Activated naive CD4-positive, alpha-beta T cell (primary cell): Measurements from ENCODE around the gene CMTM2.
A peak's percentile ranks its signal among the peaks of the same experiment; 100 is the strongest.
"Not testable (repeated sequence)": the region's sequence is repeated elsewhere in the genome, so short reads cannot be mapped to it uniquely, and the experiment has no call there.

ENCODE experiments used
- DNase-seq, 4 experiments: peaks; one replicate each; lab custom pipeline; 2025; lab: John Stamatoyannopoulos, UW

Gene CMTM2

GRCh38 chr16:66581246-66581952 lies 2.1 kb downstream of the CMTM2 start:
- no peak for DNase-seq

DNA sequence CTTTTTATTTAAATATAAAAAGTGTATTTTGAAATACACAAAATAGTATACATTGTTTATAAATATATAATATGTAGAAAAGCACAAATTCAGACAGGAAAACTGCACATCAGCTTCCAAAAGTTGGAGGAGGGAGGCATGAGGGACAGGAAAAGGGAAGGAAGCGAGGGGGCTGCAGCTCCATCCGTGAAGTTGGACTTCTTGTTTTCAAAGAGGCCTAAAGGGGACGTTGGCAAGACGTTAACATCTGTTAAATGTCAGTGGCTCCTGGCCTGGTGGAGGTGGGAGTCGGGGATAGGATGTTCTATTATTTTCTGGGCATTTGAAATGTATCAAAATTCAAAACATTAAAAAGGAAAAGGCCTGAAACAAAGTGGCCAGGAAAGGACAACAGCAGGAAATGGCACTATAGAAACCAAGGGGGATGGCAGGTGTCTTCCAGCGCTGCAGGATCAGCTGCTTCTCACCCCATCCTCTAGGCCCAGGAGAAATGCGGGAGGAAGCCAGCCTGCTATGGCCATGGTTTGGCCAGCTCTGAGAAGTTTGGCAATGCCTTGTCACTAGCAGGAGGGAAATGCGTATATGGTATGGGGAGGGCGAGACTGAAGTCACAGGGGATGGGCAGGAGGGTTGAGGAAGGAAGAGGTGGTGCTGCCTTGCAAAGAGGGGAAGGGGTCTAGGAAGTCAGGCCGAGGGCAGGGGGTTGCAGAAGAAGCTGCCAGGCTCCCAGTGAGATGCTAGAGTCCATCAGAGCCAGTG lies 6.4 kb downstream of the CMTM2 start:
- DNase-seq: no peak

GRCh38 chr16:66587881-66588600 lies 8.8 kb downstream of the CMTM2 start:
- no peak for DNase-seq

- peak in 2 of 4 experiments; percentile 21 to 52 for DNase-seq
Observed at GRCh38 chr16:66588981-66589713, 9.9 kb downstream of the CMTM2 start.

DNA sequence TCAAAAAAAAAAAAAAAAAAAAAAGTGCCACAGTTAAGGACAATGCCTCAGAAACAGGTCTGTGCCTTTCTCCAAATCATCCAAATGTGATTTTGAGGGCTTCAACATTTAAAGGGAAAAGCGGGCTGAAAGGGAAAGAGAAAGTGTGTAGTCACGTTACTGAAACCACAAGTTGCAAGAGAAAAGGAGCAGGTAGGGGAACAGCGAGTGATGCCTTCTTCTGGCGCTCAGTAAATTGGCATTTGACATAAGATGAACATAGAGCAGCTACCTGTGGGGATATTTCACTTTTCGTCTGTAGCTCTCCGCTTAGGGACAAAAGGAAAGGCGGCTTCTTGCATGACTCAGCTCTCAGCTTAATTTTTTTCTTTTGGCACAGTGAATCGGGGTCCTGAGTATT lies 11.1 kb downstream of the CMTM2 start:
- no peak for DNase-seq

- DNase-seq: no peak
Observed at GRCh38 chr16:66591018-66591417, 11.8 kb downstream of the CMTM2 start.

DNA sequence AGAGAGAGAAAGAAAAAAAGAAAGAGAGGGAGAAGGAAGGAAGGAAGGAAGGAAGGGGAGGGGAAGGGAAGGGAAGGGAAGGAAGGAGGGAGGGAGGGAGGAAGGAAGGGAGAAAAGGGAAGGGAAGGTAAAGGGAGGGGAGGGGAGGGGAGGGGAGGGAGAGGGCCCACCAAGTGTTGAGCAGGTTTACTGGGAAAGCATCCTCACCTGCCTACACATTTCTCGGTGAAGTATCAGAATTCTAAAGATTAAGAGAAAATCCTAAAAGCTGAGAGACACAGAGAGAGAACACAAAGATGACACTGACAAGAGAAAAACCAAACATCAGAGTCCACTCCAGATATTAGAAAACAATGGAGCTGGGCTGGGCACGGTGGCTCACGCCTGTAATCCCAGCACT lies 13.0 kb downstream of the CMTM2 start:
- no peak for DNase-seq

DNA sequence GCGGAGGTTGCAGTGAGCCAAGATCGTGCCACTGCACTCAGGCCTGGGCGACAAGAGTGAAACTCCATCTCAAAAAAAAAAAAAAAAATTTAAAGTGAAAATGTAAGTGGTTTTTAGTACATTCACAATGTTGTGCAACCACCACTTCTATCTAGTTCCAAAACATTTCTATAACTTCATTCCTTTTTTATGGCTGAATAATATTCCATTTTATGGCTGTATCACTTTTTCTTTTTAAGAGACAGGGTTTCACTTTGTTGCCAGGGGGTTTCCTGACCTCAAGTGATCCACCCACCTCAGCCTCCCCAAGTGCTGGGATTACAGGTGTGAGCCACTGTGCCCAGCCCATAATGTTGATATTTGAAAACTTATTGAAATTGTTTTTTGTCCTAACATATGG lies 13.6 kb downstream of the CMTM2 start:
- no peak for DNase-seq

DNA sequence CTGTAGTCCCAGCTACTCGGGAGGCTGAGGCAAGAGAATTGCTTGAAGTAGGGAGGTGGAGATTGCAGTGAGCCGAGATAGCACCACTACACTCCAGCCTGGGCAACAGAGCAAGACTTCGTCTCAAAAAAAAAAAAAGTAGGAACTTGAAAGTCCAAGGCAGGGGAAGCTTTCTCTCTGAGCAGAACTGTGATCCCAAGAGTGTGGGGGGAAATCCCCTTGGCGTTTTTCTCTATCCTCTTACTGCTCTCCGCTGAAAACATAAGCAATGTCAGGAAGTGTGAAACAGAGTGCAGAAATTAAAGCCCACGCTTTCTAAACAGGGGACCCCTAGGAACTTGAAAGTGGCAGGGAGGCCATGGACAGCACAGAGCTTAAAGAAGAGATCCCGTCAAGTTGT lies 15.5 kb downstream of the CMTM2 start:
- DNase-seq: no peak

GRCh38 chr16:66596559-66596958 lies 17.3 kb downstream of the CMTM2 start:
- not testable (repeated sequence) for DNase-seq

DNA sequence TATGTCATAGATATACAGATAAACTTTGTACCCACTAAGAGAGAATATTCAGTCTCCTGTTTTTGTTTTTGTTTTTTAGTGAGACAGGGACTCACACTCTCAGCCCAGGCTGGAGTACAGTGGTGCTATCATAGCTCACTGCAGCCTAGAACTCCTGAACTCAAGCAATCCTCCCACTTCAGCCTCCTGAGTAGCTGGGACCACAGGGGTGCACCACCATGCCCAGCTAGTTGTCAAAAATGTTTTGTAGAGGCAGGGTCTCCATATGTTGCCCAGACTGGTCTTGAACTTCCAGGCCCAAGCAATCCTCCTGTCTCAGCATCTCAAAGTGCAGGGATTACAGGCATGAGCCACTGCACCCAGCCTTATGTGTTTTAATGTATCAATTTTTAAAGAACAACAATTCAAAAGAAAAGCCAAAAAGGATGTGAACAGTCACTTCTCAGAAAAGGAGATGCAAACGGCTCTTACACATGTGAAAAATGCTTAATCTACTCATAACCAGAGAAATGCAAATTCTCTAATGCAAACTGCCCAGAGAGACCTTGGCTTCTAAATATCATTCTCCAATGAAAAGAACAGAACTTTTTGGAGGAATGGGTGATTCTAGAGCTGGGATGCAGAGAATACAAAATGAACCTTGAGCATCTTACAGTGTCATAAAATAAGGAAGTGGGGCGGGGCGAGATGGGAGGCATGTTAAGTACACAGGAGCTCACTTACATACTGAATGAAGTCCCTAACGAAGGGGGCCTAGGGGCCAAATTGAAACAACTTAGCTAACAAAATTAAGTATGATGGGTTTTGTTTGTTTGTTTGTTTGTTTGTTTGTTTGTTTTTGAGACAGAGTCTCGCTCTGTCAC lies 18.0 kb downstream of the CMTM2 start:
- DNase-seq: no peak

DNA sequence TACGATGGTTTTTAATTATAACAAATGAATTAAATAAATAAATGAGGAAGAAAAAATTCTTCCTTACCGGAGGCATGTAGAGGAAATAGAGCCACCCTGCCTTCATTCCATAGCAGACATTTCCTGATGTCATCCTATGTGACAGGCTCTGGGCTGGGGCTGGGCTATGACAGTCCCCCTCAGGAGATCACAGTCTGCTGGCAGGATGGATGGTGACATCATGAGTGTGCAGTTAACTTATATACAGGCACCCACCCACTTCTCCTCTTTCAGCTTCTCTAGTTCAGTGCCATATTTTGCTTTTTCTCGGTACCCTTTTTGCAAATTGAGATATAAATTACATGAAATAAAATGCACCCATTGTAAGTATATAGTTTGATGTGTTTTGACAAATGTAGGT lies 18.8 kb downstream of the CMTM2 start:
- no peak for DNase-seq

DNA sequence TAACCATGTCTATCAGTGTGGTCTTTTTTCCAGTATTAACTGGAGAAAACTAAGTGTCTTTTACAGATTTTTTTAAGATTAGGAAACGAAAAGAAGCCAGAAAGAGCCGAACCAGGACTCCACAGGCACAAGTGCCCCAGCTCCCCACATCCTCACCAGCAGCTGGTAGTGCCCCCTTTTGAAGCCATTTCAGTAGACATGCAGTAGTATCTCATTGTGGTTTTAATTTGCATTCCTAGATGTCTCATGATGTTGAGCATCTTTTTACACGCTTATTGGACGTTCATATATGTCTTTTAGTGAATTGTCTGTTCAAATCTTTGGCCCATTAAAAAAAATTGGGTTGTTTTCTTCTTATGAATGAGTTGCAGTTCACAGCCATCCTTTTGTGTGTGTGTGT lies 20.5 kb downstream of the CMTM2 start:
- DNase-seq: no peak

- DNase-seq: no peak
Observed at GRCh38 chr16:66600477-66600876, 21.2 kb downstream of the CMTM2 start.

GRCh38 chr16:66601471-66601870 lies 22.2 kb downstream of the CMTM2 start:
- DNase-seq: no peak

DNA sequence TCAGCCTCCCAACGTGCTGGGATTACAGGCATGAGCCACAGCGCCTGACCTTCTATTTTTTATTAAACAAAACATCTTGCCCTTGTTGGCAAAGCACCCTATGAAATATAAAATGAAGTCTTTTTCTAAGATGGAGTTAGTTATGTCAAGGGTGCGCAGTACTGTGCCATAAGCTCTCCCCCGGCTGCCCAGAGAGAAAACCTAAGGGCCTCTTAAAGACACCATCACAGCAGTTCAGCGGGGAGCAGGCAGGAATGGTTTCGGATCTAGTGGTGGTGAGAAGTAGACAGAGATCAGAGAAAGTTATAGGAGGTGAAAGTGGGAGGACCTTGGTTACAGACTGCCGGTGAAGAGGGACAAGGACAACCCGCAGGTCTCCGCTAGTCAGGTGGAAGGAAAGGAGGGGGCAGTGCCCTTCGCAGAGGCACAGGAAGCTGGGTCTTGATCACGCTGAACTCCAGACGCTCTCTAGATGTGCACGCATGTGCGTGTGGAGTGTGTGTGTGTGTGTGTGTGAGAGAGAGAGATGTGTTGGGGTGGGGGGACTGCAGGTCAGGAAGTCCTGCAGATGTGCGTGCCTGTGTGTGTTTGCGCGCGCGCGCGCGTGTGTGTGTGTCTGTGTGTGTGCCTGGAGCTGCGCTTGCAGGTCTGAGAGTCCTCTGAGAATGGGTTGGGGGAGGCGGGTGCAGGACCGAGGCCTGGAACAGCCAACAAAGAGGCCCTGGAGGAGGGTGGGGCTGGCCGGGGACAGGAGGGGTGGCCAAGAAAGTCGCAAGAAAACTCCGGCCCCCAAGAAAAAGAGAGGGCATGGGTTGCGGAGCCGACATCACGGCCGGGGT lies 24.5 kb downstream of the CMTM2 start:
- DNase-seq: peak in 3 of 4 experiments; percentile 31 to 70 (median 62)

DNA sequence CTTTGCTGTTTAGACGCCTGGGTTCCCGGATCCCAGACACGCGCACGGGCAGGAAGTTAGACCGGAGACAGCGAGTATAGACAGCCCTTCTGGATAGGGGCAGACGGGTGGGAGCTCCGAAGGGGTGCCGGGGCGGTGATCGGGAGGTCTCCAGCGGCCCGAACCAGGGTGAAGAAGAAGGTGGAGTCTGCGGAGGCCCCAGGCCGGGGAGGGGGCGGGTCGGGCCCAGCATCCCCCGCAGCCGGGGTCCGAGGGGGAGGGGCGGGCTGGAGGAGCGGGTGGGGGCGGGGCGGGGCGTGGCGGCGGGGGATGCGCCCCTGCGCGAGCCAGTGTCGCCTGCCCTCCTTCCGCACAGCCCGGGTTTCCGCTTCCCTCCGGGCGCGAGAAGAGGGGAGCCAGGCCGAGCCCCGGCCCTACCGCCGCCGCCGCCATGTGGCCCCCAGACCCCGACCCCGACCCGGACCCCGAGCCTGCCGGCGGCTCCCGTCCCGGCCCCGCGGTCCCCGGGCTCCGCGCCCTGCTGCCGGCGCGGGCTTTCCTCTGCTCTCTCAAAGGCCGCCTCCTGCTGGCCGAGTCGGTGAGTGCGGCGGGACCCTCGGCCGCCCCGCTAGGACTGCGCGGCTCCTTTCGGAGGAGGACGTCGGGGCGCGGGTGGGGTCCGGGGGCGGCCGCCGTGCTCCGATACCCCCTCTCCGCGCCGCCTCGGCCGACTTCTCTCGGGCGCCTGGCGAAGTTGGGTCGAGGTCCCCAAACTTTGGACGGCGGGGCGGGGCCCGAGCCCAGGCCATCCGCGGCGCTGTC lies 25.3 kb downstream of the CMTM2 start, which contains the start of gene CMTM3:
Gene CMTM3, plus strand, starts transcription at position 329 of the 801 bp plus-strand sequence. Its CDS starts 102 bp downstream, at position 431.
- peak; percentile 41 to 70 (median 55) for DNase-seq

- DNase-seq: peak in 1 of 4 experiments; percentile 53
Observed at GRCh38 chr16:66605177-66605978, 26.1 kb downstream of the CMTM2 start.
